A673 (cell line): ENCODE data around the gene LMCD1.

Experiments used
- EZH2 ChIP-seq: fragments of 200-600 bp; sonication (generic); IDR thresholded peaks from 2 replicates; pipeline ENCODE4 v1.6.1; 2017; ENCODE audit warnings: borderline replicate concordance, low read depth, mild to moderate bottlenecking, mixed read lengths, antibody characterized with exemption, low read length; ENCODE audit not compliant: poor library complexity, severe bottlenecking
- TF ChIP-seq, protein P1 (sequence below): fragments of 300-800, 200-600 bp; sonication (generic); conservative IDR thresholded peaks from 2 replicates; pipeline ENCODE4 v1.5.1; 2017; ENCODE audit warnings: low read depth, mild to moderate bottlenecking, antibody characterized with exemption, low read length, moderate library complexity, mixed read lengths

DNA sequence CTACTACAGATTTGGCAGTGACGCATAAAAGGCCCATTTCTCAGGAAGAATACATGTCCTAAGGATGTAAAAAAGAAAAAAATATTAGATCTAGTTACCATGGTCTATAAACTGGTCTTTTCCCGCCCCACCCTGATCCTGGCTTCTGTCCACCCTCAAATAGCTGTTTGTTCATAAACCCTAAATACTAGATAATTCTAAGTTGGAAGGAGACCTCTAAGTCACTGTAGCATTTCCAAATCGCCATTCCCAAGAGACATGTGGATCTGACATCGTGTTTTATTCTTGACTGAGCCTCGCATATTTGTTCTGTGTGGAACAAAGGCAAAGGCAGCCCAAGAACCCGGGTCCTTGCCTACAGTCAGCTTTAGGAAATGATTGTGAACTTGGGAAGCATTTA is 49.0 kb downstream of the LMCD1 start:
- TF ChIP-seq, protein P1, sequence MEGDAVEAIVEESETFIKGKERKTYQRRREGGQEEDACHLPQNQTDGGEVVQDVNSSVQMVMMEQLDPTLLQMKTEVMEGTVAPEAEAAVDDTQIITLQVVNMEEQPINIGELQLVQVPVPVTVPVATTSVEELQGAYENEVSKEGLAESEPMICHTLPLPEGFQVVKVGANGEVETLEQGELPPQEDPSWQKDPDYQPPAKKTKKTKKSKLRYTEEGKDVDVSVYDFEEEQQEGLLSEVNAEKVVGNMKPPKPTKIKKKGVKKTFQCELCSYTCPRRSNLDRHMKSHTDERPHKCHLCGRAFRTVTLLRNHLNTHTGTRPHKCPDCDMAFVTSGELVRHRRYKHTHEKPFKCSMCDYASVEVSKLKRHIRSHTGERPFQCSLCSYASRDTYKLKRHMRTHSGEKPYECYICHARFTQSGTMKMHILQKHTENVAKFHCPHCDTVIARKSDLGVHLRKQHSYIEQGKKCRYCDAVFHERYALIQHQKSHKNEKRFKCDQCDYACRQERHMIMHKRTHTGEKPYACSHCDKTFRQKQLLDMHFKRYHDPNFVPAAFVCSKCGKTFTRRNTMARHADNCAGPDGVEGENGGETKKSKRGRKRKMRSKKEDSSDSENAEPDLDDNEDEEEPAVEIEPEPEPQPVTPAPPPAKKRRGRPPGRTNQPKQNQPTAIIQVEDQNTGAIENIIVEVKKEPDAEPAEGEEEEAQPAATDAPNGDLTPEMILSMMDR = no peak
- no peak for TF ChIP-seq EZH2
